ENCODE data around the gene RPL3. TPM values are rescaled to one million over a fixed set of nuclear protein-coding genes. Genes with fewer than 3 reads are reported as not detected.
"Not testable (repeated sequence)": the region's sequence is repeated elsewhere in the genome, so short reads cannot be mapped to it uniquely, and the experiment has no call there.

The RPL3 gene
- total RNA-seq, 1 experiment from 2014 or later: 755 TPM

DNA sequence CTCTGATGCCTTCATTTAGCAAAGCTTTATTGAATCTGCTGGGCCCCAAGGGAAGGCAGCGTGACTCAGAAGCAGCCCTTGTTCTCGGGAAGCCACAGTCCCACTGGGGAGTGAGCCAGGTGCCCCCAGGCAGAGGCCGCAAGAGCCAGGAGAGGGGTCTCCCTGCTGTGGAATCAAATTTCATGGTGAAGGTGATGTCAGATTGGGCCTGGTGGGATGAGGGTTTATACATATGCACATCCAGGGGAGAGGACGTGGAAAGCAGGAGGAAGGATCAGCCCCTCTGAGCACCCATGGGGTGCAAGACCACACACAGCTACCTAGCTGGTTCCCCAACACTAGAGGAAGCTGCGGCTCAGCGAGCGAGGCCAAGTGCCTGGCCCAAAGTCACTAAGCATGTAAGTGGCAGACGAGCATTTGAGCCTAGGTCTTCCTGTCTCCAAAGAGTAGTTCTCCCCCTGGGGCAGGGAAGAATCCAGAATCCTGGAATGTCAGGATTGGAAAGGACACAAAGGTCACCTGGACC, 32.3 kb upstream of the RPL3 start:
- peak; percentile 85 for DNase-seq (ENCODE audit: low read depth)

DNA sequence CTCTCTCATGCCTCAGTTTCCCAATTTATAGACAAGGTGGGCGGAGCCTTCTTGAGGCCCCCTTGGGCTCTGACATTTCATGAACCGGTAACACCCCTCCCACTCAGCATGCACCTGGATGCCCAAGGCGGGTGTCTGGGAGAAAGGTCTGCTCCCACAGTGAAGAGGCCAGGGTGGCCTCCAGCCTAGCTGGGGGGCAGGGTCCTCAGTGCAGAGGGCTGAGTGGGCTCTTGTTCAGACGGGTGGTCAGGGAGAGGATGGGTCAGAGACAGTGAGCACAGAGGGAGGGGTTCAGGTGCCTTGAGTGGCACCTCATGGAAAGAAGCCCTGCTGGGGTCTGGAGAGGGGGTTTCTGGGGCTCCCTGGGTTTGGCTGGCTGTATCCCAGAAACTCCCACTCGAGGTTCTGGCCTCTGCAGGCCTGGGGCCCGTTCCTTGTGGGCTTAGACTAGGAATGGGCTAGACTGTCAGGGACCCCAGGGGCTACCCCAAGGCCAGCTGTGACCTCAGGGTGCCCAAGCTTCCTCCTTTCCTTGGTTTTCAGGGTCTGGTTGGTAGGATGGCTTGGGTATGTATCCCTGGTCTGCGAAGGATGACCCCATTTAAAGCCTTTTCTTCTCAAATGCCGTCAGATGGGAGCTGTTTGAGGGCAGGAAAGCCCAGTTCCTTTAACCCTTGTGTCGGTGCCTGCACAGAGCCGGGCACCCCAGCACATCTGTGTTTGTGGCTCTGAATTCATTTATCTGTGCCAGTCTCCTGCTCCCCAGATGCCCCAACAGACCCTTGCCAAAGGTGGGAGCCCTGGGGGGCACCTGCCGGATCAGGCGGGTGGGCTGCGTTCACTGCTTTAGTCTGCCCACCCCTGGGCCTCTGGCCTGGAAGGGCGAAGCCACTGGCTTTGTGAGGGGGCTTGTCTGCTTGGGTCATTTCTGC, 31.6 kb upstream of the RPL3 start:
- DNase-seq (ENCODE audit: low read depth): no peak

DNA sequence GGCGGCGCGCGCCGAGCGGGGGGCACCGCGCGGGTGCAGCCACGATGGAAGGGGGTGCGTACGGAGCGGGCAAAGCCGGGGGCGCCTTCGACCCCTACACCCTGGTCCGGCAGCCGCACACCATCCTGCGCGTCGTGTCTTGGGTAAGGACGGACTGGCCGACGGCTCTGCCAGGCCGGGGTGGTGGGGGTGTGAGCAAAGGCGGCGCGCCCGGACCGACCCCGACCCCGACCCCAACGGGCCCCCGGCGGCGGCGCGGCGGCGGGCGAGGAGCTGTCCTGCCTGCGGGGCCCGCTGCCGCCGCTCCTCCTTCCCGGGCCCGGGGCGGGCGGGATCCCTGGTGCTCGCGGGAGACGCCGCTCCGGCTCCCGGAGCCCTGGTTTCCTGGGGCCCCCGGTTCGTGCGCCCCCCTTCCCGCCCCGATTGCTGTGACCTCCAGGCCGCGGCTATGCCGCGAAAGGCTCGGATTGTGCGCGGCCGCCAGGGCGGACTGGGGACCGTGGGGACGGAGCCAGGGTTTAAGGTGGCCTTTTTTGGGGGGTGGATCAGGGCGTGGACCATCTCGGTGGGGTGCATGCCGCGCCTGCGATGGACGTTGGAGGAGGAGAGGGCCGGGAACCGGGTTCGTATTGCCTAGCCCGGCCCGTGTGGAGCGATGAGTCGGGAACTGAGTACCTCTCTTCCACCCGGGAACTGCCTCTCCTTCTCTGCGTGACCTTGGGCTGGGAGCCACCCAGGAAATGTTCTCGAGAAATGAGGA, 30.7 kb upstream of the RPL3 start, which contains the start of gene SYNGR1:
TSS of gene SYNGR1 (plus strand) at position 25 of the 760 bp plus-strand sequence. CDS start at position 45, 20 bp downstream.
- no peak for DNase-seq (ENCODE audit: low read depth)

DNA sequence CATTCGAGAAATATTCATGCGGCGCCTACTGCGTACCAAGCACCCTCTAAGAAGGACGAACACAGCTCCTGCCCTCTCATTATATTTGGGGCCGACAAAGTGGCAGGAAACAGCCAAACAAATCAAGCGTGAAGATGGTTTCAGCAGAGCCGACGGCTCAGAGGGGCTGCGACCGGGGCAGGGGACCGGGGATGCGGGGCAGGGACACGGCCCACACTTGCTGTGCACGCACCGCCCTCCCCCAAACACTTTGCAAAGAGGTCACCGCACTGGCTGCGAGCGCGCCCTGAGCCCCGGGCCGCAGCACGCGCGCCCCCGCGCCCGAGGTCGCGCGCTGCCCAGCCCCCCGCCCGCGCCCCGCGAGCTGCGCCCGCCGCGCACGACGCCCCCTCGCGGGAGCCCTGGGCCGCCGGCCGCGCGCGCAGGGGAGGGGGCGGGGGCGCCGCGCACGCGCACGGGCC, 30.1 kb upstream of the RPL3 start:
- DNase-seq (ENCODE audit: low read depth): no peak

DNA sequence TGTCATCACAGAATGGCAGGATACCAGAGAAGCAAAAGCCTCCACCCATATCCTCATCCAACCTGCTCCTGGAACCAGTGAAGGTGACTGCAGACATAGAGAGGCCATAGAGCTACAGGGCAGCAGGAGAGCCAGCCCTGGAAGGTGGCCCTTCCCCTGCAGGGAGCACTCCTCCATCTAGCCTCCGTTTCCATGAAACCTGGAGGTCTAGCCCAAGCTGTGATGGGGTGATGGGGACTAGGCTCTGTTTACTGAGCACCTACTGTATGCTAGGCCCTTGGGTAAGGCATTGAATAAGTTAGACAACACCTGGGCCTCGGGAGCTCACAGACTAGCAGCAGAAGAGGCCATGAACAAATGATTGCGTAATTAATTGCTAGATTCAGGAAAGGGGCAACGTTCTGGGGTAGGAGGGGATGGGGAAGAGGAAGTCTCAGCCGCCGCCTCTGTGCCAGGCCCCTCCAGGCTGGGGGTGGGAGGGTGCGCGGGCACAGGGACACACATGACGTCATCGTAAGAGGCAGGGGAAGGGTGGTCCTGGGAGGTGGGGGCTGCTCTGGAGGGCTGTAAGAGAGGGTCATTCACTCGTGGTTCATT, 29.6 kb upstream of the RPL3 start:
- no peak for DNase-seq (ENCODE audit: low read depth)

DNA sequence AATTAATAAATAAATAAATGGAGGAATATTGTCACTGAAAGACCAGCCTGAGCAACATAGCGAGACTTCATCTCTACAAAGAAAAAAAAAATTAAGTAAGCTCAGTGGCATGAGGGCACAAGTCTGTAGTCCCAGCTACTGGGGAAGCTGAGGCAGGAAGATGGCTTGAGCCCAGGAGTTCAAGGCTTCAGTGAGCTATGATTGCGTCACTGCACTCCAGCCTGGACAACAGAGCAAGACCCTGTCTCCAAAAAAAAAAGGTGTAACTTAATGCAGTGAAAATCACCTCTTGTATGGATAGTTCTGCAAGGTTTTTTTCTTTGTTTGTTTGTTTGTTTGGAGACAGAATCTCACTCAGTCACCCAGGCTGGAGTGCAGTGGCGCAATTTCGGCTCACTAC, 25.8 kb upstream of the RPL3 start:
- no peak for DNase-seq (ENCODE audit: low read depth)

DNA sequence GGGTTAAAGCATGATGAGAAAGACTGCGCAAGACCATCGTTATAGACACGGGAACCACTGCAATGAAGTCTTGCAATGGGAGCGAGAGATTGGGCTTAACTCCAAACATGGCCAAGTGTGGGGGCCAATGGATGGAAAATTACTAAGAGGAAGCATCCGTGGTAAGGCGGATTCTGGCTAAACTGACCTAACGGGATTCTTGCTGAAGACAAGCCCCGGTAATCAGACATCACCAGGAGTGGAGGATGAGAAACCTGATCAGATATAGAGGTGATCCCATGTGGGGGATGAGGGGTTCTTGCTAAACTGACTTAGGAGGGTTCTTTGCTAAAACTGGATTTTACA, 24.6 kb upstream of the RPL3 start:
- DNase-seq (ENCODE audit: low read depth): no peak

DNA sequence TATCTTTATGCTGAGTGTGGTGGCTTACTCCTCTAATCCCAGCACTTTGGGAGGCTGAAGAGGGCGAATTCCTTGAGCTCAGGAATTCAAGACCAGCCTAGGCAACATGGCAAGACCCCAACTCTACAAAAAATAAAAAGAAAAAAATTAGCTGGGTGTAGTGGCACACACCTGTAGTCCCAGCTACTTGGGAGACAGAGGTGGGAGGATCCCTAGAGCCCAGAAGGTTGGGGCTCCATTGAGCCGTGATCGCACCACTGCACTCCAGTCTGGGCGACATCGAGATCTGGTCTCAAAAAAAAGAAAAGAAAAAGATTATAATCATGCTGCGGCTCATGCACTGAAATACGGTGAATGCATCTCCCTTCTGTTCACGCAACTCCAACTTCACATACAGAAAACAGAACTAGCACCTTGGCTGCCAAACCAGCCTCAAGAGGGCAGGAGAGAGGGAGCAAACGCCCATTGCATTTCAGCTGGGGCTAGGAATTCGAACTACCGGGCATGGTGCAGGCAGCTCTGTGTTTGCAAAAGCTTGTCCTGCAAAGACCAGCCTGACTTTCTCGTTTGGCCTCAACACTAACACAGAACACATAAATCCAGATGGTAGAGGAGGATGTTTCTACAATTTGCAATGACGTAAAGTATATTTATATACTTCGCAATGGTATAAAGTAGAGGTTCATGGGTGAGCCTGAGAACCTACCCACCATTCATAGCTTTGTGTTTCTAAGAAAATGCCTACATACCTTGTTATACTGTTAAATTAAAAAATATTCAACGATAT, 24.0 kb upstream of the RPL3 start:
- peak; percentile 57 for DNase-seq (ENCODE audit: low read depth)

DNA sequence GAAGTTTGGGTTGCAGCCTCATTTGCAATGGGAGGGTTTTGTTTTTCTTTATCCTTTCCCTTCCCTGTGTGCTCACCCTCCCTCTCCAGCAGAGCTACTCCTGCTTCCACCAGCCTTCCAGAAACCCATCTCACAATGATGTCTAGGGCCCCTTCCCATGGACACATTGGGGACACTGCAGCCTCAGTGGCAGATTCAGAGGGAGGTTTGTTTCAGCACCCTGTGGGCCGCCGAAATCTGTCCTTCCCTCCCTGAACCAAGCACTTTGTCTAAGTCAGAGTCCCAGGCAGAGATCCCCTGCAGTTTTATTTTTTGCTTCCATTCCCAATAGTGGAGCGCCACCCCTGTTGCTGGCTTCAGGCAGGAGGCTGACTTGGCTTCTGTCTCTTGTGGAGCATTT, 21.8 kb upstream of the RPL3 start:
- DNase-seq (ENCODE audit: low read depth): no peak

DNA sequence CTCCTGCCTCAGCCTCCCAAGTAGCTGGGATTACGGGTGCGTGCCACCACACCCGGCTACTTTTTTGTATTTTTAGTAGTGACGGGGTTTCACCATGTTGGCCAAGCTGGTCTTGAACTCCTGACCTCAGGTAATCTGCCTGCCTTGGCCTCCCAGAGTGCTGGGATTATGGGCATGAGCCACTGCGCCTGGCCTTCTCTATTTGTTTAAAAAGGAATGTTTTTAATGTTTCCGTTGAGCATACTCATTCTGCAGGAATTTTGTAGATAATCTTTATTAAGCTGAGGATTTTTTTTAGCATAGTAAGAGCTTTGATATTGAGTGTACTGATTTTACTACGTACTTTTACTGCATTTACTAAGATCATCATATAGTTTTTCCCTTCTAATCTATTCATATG, 20.4 kb upstream of the RPL3 start:
- peak; percentile 65 for DNase-seq (ENCODE audit: low read depth)

DNA sequence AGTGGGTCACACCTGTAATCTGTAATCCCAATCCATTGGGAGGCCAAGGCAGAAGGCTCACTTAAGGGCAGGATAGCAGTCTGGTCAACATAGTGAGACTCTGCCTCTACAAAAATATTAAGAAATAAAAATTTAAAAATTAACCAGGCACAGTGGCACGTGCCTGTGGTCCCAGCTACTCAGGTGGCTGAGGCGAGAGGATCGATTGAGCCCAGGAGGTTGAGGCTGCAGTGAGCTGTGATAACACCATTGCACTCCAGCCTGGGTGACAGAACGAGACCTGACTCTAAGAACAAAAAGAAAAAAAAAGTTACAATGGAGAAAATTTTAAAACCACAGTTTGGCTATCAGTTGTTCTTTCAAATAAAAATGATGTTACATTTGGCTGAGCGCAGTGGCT, 17.0 kb upstream of the RPL3 start:
- DNase-seq (ENCODE audit: low read depth): no peak

DNA sequence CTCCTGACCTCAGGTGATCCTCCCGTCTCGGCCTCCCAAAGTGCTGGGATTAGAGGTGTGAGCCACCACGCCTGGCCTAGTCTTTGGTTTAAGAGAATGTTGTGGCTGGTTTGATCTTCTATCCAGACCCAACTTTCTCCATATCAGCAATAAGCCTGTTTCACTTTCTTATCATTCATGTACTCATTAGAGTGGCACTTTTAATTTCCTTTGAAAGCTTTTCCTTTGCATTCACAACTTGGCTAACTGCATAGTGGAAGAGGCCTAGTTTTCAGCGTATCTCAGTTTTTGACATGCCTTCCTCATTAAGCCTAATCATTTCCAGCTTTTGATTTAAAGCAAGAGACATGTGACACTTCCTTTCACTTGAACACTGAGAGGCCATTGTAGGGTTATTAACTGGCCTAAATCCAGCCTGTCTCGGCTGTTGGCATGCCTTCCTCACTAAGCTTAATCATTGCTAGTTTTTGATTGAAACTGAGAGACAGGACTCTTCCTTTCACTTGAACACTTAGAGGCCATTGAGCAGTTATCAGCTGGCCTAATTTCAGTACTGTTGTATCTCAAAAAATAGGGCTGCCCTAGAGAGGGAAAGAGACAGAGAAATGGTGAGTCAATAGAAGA, 13.1 kb upstream of the RPL3 start:
- no peak for DNase-seq (ENCODE audit: low read depth)

DNA sequence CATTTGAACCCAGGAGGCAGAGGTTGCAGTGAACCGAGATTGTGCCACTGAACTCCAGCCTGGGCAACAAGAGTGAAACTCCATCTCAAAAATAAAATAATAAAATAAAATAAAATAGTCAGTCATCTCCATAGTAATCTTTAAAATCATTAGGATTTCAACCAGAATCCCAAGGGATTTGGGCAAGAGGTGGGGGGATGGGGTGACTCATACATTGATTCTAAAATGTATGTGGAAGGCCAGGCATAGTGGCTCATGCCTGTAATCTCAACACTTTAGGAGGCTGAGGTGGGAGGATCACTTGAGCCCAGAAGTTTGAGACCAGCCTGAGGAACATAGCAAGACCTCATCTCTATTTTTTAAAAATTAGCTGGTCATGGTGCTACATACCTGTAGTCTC, 11.1 kb upstream of the RPL3 start:
- not testable (repeated sequence) for DNase-seq (ENCODE audit: low read depth)

DNA sequence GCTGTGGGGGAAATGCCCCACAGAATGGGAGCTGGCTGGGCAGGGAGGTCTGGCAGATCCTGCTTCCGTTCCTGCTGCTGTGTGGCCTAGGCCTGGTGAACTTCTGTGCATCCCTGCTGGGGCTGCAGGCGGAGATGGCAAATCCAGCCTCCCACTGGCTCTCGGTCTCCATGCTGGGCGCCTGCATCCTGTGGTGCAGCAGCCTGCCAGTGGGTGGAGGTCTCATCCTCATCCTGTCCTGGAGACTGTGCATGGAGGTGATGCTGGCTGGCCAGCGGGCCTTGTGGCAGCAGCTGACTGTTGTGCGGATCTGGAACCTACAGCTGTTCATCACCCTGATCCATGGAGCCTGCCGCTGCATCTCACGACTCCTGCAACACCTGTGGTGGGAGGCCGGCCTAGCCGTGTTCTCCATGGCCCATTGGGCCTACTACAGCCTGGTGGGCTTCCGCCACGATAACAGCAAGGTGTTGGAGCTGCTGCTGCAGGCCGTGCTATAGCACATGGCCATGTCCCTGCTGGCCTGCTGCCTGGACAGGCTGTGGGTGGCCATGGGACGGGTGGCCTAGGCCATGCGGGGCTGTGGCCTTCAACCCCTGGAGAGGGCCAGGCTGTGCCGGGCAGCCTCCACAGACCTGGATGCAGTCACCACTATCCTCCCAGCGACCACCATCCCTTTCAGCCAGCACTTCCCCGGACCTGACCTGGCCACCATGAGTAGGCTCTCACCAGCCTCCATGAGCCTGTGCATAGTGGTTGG, 8.8 kb upstream of the RPL3 start:
- no peak for DNase-seq (ENCODE audit: low read depth)

DNA sequence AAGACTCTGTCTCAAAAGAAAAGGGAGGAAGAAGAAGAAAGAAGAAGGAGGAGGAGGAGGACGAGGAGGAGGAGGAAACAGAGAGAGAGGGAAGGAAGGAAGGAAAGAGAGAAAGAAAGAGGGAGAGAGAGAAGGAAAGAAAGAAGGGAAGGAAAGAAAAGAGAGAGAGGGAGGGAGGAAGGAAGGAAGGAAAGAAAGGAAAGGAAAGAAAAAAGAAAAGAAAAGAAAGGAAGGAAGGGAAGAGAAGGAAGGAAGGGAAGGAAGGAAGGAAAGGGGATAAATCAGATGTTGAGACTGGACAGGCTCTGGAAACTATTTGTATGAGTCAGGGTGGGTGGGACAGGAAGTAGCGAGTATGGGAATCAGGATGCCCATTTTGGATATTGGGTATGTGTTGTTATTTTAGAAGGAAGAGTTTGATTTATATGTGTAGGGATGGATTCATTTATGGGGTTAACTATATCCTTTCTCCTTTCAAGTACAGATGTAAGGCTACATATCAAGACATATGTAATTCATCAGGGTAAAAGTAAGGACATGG, 6.0 kb upstream of the RPL3 start:
- DNase-seq (ENCODE audit: low read depth): peak; percentile 37

DNA sequence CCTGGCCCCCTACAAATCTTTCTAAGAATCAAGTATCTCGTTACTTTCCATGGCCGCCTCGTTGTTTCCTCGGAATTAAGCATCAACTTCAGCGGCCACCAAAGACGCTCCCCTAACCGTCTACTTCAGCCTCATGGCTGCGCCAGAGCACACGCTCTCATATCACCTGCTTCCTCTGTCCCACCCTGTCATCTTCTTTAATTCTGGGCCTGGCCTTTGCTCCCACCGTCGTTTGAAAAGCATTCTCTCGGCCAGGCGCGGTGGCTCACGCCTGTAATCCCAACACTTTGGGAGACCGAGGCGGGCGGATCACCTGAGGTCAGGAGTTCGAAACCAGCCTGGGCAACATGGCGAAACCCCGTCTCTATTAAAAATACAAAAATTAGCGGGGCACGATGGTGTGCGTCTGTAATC, 1.2 kb upstream of the RPL3 start:
- not testable (repeated sequence) for DNase-seq (ENCODE audit: low read depth)

DNA sequence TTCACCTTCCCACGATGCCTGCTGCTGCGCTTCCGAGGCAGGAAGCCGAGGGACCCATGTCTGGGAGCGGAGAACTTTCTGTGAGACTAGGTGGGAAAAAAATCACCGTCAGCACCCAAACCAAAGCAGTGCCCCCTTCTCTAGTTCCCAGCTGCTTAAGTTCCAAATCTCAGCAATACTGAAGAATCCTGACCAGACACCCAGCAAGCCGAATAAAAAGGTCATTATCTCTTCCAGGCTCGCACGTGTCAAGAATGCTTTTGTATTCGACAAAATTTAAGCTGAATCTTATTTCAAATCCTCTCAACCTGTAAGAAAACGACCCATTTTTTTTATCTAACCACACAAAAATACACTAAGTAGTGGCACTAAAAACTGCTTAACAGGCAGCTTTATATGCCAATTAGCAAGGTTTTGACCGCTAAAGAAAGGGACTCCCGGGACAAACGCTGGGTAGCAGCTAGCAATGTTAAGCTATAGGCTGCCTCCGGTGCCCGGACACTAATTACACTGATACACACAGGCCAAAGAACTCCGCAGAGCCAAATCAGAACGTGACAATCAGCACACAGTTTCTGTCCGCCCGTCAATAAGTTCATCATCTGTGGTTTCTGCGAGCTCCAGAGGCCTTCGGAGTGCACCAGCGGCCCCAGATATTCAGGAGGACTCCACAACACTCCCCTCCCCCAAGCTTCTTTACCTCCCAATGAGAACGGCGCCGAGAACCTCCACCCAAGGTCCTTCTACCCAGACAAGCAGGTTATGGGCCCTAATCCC, 728 bp downstream of the RPL3 start:
- DNase-seq (ENCODE audit: low read depth): no peak

DNA sequence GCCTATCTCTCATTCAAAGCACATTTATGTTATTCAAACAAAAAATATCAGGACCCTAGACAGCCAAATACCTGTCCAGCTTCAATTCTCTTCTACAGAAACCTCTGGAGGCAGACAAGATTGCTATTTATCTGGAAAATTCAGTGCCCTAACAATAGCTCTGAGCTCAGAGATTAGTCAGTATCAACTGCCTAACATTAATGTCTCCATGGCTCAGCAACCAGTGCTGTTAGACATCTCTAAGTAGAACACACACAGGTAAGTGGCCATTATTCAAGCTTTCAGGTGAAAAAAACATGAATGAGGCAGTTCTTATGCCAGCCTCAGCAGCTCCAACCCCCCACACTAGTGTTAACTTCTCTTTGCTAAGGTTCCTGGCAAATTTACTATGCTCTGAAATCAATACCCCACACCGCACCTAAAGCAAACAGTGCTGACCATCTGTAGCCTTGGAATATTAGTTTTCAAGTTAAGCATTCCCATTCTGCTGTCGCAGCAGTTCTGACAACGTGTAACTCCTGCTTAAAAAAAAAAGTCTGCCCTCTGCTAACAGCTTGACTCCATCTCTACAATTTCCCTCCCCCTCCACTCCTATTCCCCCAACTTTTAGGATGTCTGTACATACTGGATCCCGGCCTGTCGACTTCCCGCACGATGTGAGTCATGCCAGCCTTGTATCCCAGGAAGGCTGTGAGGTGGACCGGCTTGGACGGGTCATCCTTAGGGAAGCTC, 1.5 kb downstream of the RPL3 start:
- DNase-seq (ENCODE audit: low read depth): no peak
